SK-N-SH (cell line): ENCODE results near the gene MMP8. TPM values are rescaled to one million over a fixed set of nuclear protein-coding genes. Genes with fewer than 3 reads are reported as not detected.

Source experiments
- CTCF ChIA-PET: fragments of 300-600, 350-600 bp; formaldehyde crosslinking; extraction: SDS; loops from one replicate; lab custom pipeline; 2021; lab: Yijun Ruan, JAX
- POLR2A ChIA-PET: fragments of 350-600 bp; sonication (Branson Sonifier 250); formaldehyde crosslinking; extraction: SDS; loops from one replicate; lab custom pipeline; 2020; ENCODE audit warnings: antibody characterized with exemption, inconsistent platforms; lab: Yijun Ruan, JAX
- DNase-seq: peaks from one replicate; pipeline ENCODE4 v3.0.0; 2012
- H2AFZ ChIP-seq: fragments of 200-600 bp; sonication (generic); 2 replicates; pipeline ENCODE4 v1.8.1; 2016; ENCODE audit warnings: antibody characterized with exemption, mild to moderate bottlenecking, low read depth
- H3F3A ChIP-seq: fragments of 200-600 bp; sonication (generic); replicated peaks from 2 replicates; pipeline ENCODE3; 2016; ENCODE audit warnings: antibody characterized with exemption, mild to moderate bottlenecking; ENCODE audit not compliant: insufficient read depth
- H3K27ac ChIP-seq, 2 experiments: fragments of 200-500 bp in 1 of 2; fragments of 200-600 bp in 1 of 2; sonication (Bioruptor generic) in 1 of 2; sonication (generic), shearing (Covaris generic) in 1 of 2; 2 replicates each; pipeline versions ENCODE4 v1.5.1 to v1.6.1; 2014 to 2016; ENCODE audit warnings: low read depth in 2 of 2, inconsistent platforms in 1 of 2, low read length in 1 of 2, mild to moderate bottlenecking in 1 of 2, mixed read lengths in 1 of 2
- H3K27me3 ChIP-seq: fragments of 200-600 bp; sonication (generic), shearing (Covaris generic); 2 replicates; pipeline ENCODE4 v1.6.1; 2016; ENCODE audit warnings: mixed run types; ENCODE audit not compliant: insufficient read depth
- H3K36me3 ChIP-seq, 2 experiments: fragments of 200-500 bp in 1 of 2; fragments of 200-600 bp in 1 of 2; sonication (Bioruptor generic) in 1 of 2; sonication (generic) in 1 of 2; replicated peaks in 1 of 2; 2 replicates each; pipeline versions ENCODE3 to v1.5.1; 2014 to 2016; ENCODE audit warnings: low read length in 1 of 2, mild to moderate bottlenecking in 1 of 2; ENCODE audit not compliant: insufficient read depth in 2 of 2, control insufficient read depth in 1 of 2
- H3K4me1 ChIP-seq, 2 experiments: fragments of 200-500 bp in 1 of 2; fragments of 200-600 bp in 1 of 2; sonication (Bioruptor generic) in 1 of 2; sonication (generic), shearing (Covaris generic) in 1 of 2; 2 replicates each; pipeline versions ENCODE4 v1.5.1 to v1.6.1; 2014 to 2016; ENCODE audit warnings: low read depth in 1 of 2, low read length in 1 of 2, mixed run types in 1 of 2; ENCODE audit not compliant: insufficient read depth in 2 of 2, control insufficient read depth in 1 of 2
- H3K4me2 ChIP-seq: fragments of 200-600 bp; sonication (generic), shearing (Covaris generic); 2 replicates; pipeline ENCODE4 v1.6.1; 2017; ENCODE audit warnings: mixed run types
- H3K4me3 ChIP-seq, 2 experiments: fragments of 200-500 bp in 1 of 2; fragments of 200-600 bp in 1 of 2; sonication (Bioruptor generic) in 1 of 2; sonication (generic), shearing (Covaris generic) in 1 of 2; 2 replicates each; pipeline versions ENCODE4 v1.5.1 to v1.8.1; 2014 to 2016; ENCODE audit warnings: low read depth in 2 of 2, inconsistent platforms in 1 of 2, low read length in 1 of 2, mild to moderate bottlenecking in 1 of 2, mixed read lengths in 1 of 2, moderate library complexity in 1 of 2
- H3K79me2 ChIP-seq: fragments of 200-600 bp; sonication (generic); 2 replicates; pipeline ENCODE4 v1.8.1; 2017; ENCODE audit warnings: mild to moderate bottlenecking; ENCODE audit not compliant: insufficient read depth
- H3K9ac ChIP-seq: fragments of 200-600 bp; sonication (generic); 2 replicates; pipeline ENCODE4 v1.6.1; 2017; ENCODE audit warnings: mixed run types
- H3K9me2 ChIP-seq: fragments of 200-600 bp; sonication (generic); 2 replicates; pipeline ENCODE4 v1.6.1; 2017; ENCODE audit warnings: mixed run types
- H3K9me3 ChIP-seq: fragments of 200-600 bp; sonication (generic); 2 replicates; pipeline ENCODE4 v1.6.1; 2017; ENCODE audit warnings: mixed run types, mild to moderate bottlenecking, moderate library complexity
- H4K20me1 ChIP-seq: fragments of 200-600 bp; sonication (generic); 2 replicates; pipeline ENCODE4 v1.6.1; 2017; ENCODE audit warnings: mild to moderate bottlenecking, mixed run types; ENCODE audit not compliant: insufficient read depth
- FOSL2 ChIP-seq: IDR thresholded peaks from 2 replicates; pipeline ENCODE4 v1.4.0; 2012; ENCODE audit warnings: low read depth, mild to moderate bottlenecking, moderate library complexity, borderline replicate concordance
- FOXJ3 ChIP-seq: sonication (generic); formaldehyde crosslinking; IDR thresholded peaks from 2 replicates; pipeline ENCODE4 v1.5.1; 2020; ENCODE audit warnings: mild to moderate bottlenecking, missing genetic modification reagents
- GABPA ChIP-seq: IDR thresholded peaks from 2 replicates; pipeline ENCODE4 v1.4.0; 2012; ENCODE audit warnings: low read depth, mild to moderate bottlenecking
- JUND ChIP-seq: IDR thresholded peaks from 2 replicates; pipeline ENCODE4 v1.4.0; 2012
- MEF2A ChIP-seq: IDR thresholded peaks from 2 replicates; pipeline ENCODE4 v1.4.0; 2012; ENCODE audit warnings: low read depth, borderline replicate concordance
- MXI1 ChIP-seq: IDR thresholded peaks from 2 replicates; pipeline ENCODE4 v1.6.1; 2012; ENCODE audit warnings: mild to moderate bottlenecking, low read depth, low read length, improper control_type of control experiment
- NRF1 ChIP-seq: IDR thresholded peaks from 2 replicates; pipeline ENCODE4 v1.6.1; 2012; ENCODE audit warnings: low read depth, mild to moderate bottlenecking, low read length
- POLR2AphosphoS5 ChIP-seq: IDR thresholded peaks from 2 replicates; pipeline ENCODE4 v1.6.1; 2012; ENCODE audit warnings: low read depth, low read length
- RFX5 ChIP-seq: IDR thresholded peaks from 2 replicates; pipeline ENCODE4 v1.6.1; 2012; ENCODE audit warnings: mild to moderate bottlenecking, improper control_type of control experiment, low read length
- RXRA ChIP-seq: IDR thresholded peaks from 2 replicates; pipeline ENCODE4 v1.4.0; 2012; ENCODE audit warnings: low read depth, mild to moderate bottlenecking, borderline replicate concordance
- YY1 ChIP-seq: IDR thresholded peaks from 2 replicates; pipeline ENCODE4 v1.4.0; 2012; ENCODE audit warnings: low read depth, mild to moderate bottlenecking
- WGBS: methylation state at CpG from one replicate; pipeline ENCODE4 v1.1.6; 2017; ENCODE audit warnings: low lambda C conversion rate; 5-methylcytosine and 5-hydroxymethylcytosine counted together
- polyA plus RNA-seq, 3 experiments: library from polyadenylated mRNA; depleted of rRNA; stranded (reverse); fragments of >200 nt; gene quantifications; 2 replicates each; pipeline ENCODE4 v1.2.3, GENCODE V29; 2012
- TF ChIP-seq, protein P1 (sequence below): IDR thresholded peaks from 2 replicates; pipeline ENCODE4 v1.4.0; 2012; ENCODE audit warnings: low read depth, borderline replicate concordance
- TF ChIP-seq, protein P2 (sequence below): IDR thresholded peaks from 2 replicates; pipeline ENCODE4; 2012
- TF ChIP-seq, protein P3 (sequence below): IDR thresholded peaks from 2 replicates; pipeline ENCODE4 v1.4.0; 2012; ENCODE audit warnings: low read depth
- TF ChIP-seq, protein P4 (sequence below): fragments of 150-350 bp; IDR thresholded peaks from 2 replicates; pipeline ENCODE4 v1.6.1; 2017; ENCODE audit warnings: antibody characterized with exemption, low read length, low read depth, borderline replicate concordance
- TF ChIP-seq, protein P5 (sequence below): IDR thresholded peaks from 2 replicates; pipeline ENCODE4 v1.6.1; 2012; ENCODE audit warnings: mild to moderate bottlenecking, low read depth, low read length, moderate library complexity

The MMP8 gene
- polyA plus RNA-seq, 1 of the 3 experiments (the other 2 are of a cell fraction) = 0.07 TPM

DNA sequence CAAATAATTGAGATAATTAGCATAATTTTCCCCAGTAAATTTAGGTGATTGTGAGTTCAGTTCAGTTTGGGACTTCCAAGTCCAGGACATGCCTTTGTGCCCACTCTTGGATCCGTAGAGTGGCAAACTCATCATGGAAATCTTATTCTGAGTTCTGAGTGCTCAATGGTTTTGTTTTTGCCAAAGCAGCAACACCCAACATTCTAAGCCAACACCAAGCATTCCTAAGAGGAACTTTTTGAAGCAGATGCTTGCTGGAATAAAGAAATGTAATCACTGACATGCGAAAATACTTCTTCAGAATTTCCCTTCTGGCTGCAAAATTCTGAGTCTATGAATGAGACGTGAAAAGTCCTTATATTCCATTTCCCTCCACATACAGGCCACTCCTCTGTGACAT is 29.6 kb downstream of the MMP8 start:
- DNase-seq = no peak
- Histone ChIP-seq H3K36me3 (no peaks in the 10 kb centered on the region), H3K27me3 (peaks cover 9% of the 10 kb centered on the region; the same call in 1 of the 2 replicates), H2AFZ (no peak overlapping the region), H3K79me2 (no peaks in the 10 kb centered on the region), H3K4me2 (no peak overlapping the region), H3K4me3 (no peak overlapping the region), H3F3A (no peaks in the 10 kb centered on the region), H3K27ac (no peak overlapping the region), H4K20me1 (no peaks in the 10 kb centered on the region), H3K9ac (no peak overlapping the region), H3K9me3 (no peaks in the 10 kb centered on the region), H3K4me1 (no peaks in the 10 kb centered on the region), H3K9me2 (no peaks in the 10 kb centered on the region)
- POLR2A ChIA-PET = no interaction called here
- CTCF ChIA-PET = no interaction called here
- WGBS = 14% methylated on average over 3 of the region's 3 CpGs
- no peak for TF ChIP-seq MEF2A
- no peak for TF ChIP-seq JUND
- TF ChIP-seq, protein P1, sequence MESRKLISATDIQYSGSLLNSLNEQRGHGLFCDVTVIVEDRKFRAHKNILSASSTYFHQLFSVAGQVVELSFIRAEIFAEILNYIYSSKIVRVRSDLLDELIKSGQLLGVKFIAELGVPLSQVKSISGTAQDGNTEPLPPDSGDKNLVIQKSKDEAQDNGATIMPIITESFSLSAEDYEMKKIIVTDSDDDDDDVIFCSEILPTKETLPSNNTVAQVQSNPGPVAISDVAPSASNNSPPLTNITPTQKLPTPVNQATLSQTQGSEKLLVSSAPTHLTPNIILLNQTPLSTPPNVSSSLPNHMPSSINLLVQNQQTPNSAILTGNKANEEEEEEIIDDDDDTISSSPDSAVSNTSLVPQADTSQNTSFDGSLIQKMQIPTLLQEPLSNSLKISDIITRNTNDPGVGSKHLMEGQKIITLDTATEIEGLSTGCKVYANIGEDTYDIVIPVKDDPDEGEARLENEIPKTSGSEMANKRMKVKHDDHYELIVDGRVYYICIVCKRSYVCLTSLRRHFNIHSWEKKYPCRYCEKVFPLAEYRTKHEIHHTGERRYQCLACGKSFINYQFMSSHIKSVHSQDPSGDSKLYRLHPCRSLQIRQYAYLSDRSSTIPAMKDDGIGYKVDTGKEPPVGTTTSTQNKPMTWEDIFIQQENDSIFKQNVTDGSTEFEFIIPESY = no peak
- TF ChIP-seq, protein P2, sequence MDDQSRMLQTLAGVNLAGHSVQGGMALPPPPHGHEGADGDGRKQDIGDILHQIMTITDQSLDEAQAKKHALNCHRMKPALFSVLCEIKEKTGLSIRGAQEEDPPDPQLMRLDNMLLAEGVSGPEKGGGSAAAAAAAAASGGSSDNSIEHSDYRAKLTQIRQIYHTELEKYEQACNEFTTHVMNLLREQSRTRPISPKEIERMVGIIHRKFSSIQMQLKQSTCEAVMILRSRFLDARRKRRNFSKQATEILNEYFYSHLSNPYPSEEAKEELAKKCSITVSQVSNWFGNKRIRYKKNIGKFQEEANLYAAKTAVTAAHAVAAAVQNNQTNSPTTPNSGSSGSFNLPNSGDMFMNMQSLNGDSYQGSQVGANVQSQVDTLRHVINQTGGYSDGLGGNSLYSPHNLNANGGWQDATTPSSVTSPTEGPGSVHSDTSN = no peak
- no peak for TF ChIP-seq FOXJ3
- TF ChIP-seq RFX5 = no peak
- TF ChIP-seq POLR2AphosphoS5 = no peak
- TF ChIP-seq, protein P3, sequence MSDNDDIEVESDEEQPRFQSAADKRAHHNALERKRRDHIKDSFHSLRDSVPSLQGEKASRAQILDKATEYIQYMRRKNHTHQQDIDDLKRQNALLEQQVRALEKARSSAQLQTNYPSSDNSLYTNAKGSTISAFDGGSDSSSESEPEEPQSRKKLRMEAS = no peak
- no peak for TF ChIP-seq RXRA
- TF ChIP-seq YY1 = no peak
- TF ChIP-seq FOSL2 = no peak
- TF ChIP-seq MXI1 = no peak
- no peak for TF ChIP-seq GABPA
- TF ChIP-seq, protein P4, sequence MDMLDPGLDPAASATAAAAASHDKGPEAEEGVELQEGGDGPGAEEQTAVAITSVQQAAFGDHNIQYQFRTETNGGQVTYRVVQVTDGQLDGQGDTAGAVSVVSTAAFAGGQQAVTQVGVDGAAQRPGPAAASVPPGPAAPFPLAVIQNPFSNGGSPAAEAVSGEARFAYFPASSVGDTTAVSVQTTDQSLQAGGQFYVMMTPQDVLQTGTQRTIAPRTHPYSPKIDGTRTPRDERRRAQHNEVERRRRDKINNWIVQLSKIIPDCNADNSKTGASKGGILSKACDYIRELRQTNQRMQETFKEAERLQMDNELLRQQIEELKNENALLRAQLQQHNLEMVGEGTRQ = no peak

DNA sequence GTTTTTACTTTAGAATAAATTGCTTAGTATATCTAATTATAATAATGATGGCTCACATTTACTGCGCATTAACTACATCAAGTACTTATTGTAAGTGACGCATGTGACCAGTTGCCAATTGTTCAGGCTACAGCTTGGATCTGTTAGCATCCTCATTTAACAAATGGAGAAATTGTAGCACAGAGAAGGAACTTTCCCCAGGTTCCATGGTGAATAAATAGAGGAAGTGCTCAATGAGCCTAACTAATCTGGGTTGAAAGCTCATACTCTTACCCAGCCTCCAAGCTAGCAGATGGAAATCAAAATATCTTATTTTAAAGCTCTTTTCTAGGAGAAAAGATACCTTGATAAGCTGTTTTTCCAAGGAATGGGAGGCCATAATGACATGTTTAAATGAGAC is 39.0 kb downstream of the MMP8 start:
- Histone ChIP-seq H3K9me3 (no peaks in the 10 kb centered on the region), H4K20me1 (no peaks in the 10 kb centered on the region), H3K9me2 (no peaks in the 10 kb centered on the region), H3K4me1 (no peaks in the 10 kb centered on the region), H3K36me3 (no peaks in the 10 kb centered on the region), H3F3A (peaks cover 4% of the 10 kb centered on the region), H2AFZ (no peak overlapping the region), H3K4me2 (no peak overlapping the region), H3K27me3 (peaks cover 4% of the 10 kb centered on the region)
- POLR2A ChIA-PET = no interaction called here
- CTCF ChIA-PET = interaction anchor here (1.7 kb wide), 1 partner anchor 19 kb away, joined by 5 read pairs; no protein-coding TSS in a partner anchor
- 66% methylated on average over 2 of the region's 2 CpGs for WGBS
- TF ChIP-seq, protein P5, sequence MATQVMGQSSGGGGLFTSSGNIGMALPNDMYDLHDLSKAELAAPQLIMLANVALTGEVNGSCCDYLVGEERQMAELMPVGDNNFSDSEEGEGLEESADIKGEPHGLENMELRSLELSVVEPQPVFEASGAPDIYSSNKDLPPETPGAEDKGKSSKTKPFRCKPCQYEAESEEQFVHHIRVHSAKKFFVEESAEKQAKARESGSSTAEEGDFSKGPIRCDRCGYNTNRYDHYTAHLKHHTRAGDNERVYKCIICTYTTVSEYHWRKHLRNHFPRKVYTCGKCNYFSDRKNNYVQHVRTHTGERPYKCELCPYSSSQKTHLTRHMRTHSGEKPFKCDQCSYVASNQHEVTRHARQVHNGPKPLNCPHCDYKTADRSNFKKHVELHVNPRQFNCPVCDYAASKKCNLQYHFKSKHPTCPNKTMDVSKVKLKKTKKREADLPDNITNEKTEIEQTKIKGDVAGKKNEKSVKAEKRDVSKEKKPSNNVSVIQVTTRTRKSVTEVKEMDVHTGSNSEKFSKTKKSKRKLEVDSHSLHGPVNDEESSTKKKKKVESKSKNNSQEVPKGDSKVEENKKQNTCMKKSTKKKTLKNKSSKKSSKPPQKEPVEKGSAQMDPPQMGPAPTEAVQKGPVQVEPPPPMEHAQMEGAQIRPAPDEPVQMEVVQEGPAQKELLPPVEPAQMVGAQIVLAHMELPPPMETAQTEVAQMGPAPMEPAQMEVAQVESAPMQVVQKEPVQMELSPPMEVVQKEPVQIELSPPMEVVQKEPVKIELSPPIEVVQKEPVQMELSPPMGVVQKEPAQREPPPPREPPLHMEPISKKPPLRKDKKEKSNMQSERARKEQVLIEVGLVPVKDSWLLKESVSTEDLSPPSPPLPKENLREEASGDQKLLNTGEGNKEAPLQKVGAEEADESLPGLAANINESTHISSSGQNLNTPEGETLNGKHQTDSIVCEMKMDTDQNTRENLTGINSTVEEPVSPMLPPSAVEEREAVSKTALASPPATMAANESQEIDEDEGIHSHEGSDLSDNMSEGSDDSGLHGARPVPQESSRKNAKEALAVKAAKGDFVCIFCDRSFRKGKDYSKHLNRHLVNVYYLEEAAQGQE = no peak
- TF ChIP-seq NRF1 (no peak), FOXJ3 (no peak)
- TF ChIP-seq, all 33 proteins: peak for 0
- Histone ChIP-seq H3K79me2 (no peaks in the 10 kb centered on the region), H3K4me3 (no peak overlapping the region), H3K27ac (no peak overlapping the region), H3K9ac (no peak overlapping the region)
- DNase-seq = no peak
